ENCODE data around the gene RGS11. TPM values are rescaled to one million over a fixed set of nuclear protein-coding genes. Genes with fewer than 3 reads are reported as not detected.

RGS11 gene
- total RNA-seq, 1 donor from 2014 or later: 2.7 TPM

GRCh38 chr16:296806-297510, 21.2 kb upstream of the RGS11 start:
- DNase-seq (ENCODE audit: low read depth, low spot score): no peak

DNA sequence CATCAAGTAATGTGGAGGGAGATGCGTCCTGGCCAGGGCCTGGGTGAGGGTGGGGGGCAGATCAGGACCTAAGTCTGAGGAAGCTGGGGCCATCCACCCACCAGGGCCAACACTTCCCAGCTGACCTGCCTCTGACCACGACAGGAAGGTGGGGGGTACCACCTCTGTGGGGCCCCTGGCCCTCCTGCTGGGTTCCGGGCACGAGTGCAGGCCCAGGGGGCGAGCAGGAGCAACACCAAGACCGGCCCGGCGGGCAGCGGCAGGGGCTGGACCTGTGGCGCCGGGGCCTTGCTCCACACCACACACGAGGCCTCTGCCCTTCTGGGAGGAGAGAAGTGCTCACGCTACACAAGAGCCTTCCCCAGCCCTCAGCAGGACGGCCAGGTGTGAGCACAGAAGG, 20.5 kb upstream of the RGS11 start:
- DNase-seq (ENCODE audit: low read depth, low spot score): no peak

DNA sequence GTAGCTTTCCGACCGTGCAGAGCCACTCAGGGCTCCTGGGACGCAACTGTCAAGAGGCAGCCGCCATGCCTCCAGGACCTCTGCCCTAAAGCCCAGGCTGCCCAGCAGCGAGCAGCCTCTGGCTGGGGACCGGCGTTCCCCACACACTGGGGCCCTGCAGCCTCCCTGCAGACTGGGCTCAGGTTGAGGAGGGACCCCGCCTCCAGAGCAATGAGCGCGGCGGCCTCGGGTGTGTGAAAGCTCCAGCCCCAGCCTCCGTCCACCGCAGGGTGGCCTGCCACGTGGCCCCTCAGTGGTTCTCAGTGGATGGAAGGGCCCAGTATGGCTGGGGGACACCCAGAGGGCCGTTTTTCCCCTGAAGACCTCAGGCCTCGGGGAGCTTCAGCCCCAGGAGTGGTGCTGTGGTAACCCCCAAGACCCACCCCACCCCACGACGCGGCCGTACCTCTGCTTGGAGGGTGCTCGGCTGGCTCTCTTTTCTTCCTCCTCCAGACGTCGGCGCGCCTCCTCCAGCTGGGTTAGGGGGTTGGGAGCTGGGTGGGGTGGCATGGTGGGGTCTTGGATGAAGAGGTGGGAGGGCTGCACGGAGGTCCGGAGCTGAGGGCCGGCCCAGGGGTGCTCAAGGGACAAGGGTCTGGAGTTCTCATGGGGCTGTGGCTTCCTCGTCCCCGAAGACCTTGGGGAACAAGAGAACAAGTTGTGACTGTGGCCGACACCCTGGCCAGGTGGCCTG, 17.5 kb upstream of the RGS11 start:
- DNase-seq (ENCODE audit: low read depth, low spot score): no peak

- no peak for DNase-seq (ENCODE audit: low read depth, low spot score)
These were observed 15.8 kb upstream of the RGS11 start for GRCh38 chr16:291539-291938.

GRCh38 chr16:290681-291405, 15.1 kb upstream of the RGS11 start:
- no peak for DNase-seq (ENCODE audit: low read depth, low spot score)

- no peak for DNase-seq (ENCODE audit: low read depth, low spot score)
These were observed 14.4 kb upstream of the RGS11 start for GRCh38 chr16:290015-290680.

- DNase-seq (ENCODE audit: low read depth, low spot score): no peak
These were observed 13.8 kb upstream of the RGS11 start for GRCh38 chr16:289395-289997.

- DNase-seq (ENCODE audit: low read depth, low spot score): no peak
These were observed 12.5 kb upstream of the RGS11 start for GRCh38 chr16:287981-288920.

GRCh38 chr16:287298-287811, 11.6 kb upstream of the RGS11 start:
- no peak for DNase-seq (ENCODE audit: low read depth, low spot score)

- DNase-seq (ENCODE audit: low read depth, low spot score): no peak
These were observed 10.9 kb upstream of the RGS11 start for GRCh38 chr16:286491-287297.

- DNase-seq (ENCODE audit: low read depth, low spot score): no peak
These were observed 9.7 kb upstream of the RGS11 start for GRCh38 chr16:285146-286055.

DNA sequence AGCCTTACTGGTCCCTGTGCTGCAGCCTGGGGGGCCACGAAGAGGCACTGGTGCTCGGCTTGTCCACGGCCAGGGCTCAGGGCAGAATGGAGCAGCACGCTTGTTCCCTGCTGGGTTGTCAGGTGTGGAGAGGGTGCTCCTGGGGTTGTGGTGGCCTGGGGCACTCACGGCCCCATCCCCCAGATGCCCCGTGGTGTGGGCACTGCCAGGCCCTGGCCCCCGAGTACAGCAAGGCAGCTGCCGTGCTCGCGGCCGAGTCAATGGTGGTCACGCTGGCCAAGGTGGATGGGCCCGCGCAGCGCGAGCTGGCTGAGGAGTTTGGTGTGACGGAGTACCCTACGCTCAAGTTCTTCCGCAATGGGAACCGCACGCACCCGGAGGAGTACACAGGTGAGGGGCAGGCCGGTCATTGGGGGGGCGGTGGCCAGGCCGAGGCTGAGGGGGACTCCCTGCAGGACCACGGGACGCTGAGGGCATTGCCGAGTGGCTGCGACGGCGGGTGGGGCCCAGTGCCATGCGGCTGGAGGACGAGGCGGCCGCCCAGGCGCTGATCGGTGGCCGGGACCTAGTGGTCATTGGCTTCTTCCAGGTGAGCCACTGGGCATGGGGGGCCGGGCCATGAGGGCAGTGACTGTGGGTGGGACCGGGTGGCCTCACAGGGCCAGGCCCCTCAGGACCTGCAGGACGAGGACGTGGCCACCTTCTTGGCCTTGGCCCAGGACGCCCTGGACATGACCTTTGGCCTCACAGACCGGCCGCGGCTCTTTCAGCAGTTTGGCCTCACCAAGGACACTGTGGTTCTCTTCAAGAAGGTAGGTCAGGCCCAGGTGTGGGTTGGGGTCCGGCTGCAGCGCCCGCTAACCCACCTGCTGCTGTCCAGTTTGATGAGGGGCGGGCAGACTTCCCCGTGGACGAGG, 8.7 kb upstream of the RGS11 start:
- DNase-seq (ENCODE audit: low read depth, low spot score): no peak

GRCh38 chr16:283033-283805, 7.5 kb upstream of the RGS11 start, which contains the start of gene PDIA2:
Gene PDIA2 (plus strand): TSS chr16:283164. CDS start chr16:283170, 6 bp downstream.
- DNase-seq (ENCODE audit: low read depth, low spot score): no peak

DNA sequence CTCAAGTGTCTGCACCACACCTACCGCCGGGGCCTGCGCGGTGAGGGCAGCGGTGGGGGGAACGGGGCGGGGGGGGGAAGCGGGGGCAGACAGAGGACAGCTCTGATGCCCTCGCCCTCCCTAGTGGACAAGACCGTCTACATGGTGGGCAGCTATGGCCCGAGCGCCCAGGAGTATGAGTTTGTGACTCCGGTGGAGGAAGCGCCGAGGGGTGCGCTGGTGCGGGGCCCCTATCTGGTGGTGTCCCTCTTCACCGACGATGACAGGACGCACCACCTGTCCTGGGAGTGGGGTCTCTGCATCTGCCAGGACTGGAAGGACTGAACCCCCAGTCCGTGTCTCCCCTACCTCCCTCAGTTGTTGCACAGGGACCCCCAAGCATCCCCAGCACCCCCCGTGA, 6.7 kb upstream of the RGS11 start:
- DNase-seq (ENCODE audit: low read depth, low spot score): no peak

DNA sequence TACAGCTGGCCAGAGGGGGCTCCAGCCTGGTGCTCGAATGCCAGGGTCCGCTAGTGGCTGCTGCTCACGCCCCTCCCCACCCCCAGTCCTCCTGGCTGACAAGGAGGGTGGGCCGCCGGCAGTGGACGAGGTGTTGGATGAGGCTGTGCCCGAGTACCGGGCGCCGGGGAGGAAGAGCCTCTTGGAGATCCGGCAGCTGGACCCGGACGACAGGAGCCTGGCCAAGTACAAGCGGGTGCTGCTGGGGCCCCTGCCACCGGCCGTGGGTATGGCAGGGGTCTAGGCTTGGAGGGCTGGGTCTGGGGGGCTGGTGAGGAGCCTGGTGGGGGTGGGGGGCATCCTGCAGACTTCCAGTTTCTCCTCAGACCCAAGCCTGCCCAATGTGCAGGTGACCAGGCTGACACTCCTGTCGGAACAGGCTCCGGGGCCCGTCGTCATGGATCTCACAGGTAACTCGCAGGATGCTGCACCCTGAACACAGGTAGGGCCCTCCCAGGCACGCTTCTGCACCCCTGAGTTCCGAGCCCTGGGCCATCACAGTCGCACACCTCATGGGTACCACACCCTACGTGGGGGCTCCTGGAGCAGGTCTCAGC, 6.0 kb upstream of the RGS11 start:
- DNase-seq (ENCODE audit: low read depth, low spot score): no peak

All from pulmonary artery endothelial cell (primary cell).